CD14-positive monocyte (primary cell): ENCODE data around the gene NRG3. TPM values are rescaled to one million over a fixed set of nuclear protein-coding genes. Genes with fewer than 3 reads are reported as not detected.

Source experiments
- DNase-seq, 3 donors: peaks; one replicate each; pipeline ENCODE4 v3.0.0-alpha.2; 2011 to 2022
- H2AFZ ChIP-seq: 2 replicates; pipeline ENCODE4 v1.6.0; 2012; ENCODE audit warnings: mild to moderate bottlenecking, low read depth, low read length, inconsistent platforms; ENCODE audit not compliant: insufficient read depth, poor library complexity, severe bottlenecking
- H3K27ac ChIP-seq, 2 donors: 1 replicate in 1 of 2; 2 replicates in 1 of 2; pipeline ENCODE4 v1.5.1; 2012 to 2013; ENCODE audit warnings: low read length in 2 of 2, control low read depth in 1 of 2, inconsistent platforms in 1 of 2, low read depth in 1 of 2, mild to moderate bottlenecking in 1 of 2
- H3K27me3 ChIP-seq, 2 donors: one replicate each; pipeline versions ENCODE4 v1.6.0 to v1.6.1; 2011 to 2013; ENCODE audit warnings: low read length in 2 of 2; ENCODE audit not compliant: control insufficient read depth in 2 of 2, insufficient read depth in 2 of 2
- H3K36me3 ChIP-seq, 2 donors: replicated peaks in 1 of 2; 1 replicate in 1 of 2; 2 replicates in 1 of 2; pipeline versions ENCODE4 v1.5.1 to v1.6.1; 2012 to 2013; ENCODE audit warnings: low read length in 2 of 2, control low read depth in 1 of 2, inconsistent platforms in 1 of 2, mild to moderate bottlenecking in 1 of 2; ENCODE audit not compliant: insufficient read depth in 2 of 2, control insufficient read depth in 1 of 2
- H3K4me1 ChIP-seq, 2 donors: 1 replicate in 1 of 2; 2 replicates in 1 of 2; pipeline versions ENCODE4 v1.5.1 to v1.6.1; 2012 to 2013; ENCODE audit warnings: low read length in 2 of 2, control low read depth in 1 of 2, inconsistent platforms in 1 of 2, mild to moderate bottlenecking in 1 of 2, moderate library complexity in 1 of 2; ENCODE audit not compliant: insufficient read depth in 2 of 2, control insufficient read depth in 1 of 2
- H3K4me2 ChIP-seq: replicated peaks from 2 replicates; pipeline ENCODE3; 2012; ENCODE audit warnings: low read length, moderate library complexity, mild to moderate bottlenecking; ENCODE audit not compliant: poor library complexity, severe bottlenecking; ENCODE audit errors: extremely low read depth
- H3K4me3 ChIP-seq, 3 experiments: fragments of 200-600 bp in 1 of 3; sonication (generic) in 1 of 3; replicated peaks in 1 of 3; 1 replicate in 2 of 3; 2 replicates in 1 of 3; pipeline ENCODE4 v1.5.1; 2011 to 2013; ENCODE audit warnings: low read length in 3 of 3, mild to moderate bottlenecking in 3 of 3, control low read depth in 2 of 3, low read depth in 2 of 3, inconsistent platforms in 1 of 3, moderate library complexity in 1 of 3
- H3K79me2 ChIP-seq: 2 replicates; pipeline ENCODE4 v1.6.0; 2012; ENCODE audit warnings: mild to moderate bottlenecking, control low read depth, inconsistent platforms, low read length, moderate library complexity; ENCODE audit not compliant: insufficient read depth
- H3K9ac ChIP-seq: 2 replicates; pipeline ENCODE4 v1.6.0; 2017; ENCODE audit warnings: low read length, mild to moderate bottlenecking; ENCODE audit not compliant: insufficient read depth, poor library complexity, severe bottlenecking
- H3K9me3 ChIP-seq, 2 donors: replicated peaks in 1 of 2; 1 replicate in 1 of 2; 2 replicates in 1 of 2; pipeline versions ENCODE4 v1.5.1 to v1.6.1; 2012 to 2013; ENCODE audit warnings: low read length in 2 of 2, control low read depth in 1 of 2; ENCODE audit not compliant: control insufficient read depth in 1 of 2, insufficient read depth in 1 of 2
- H4K20me1 ChIP-seq: 2 replicates; pipeline ENCODE4 v1.6.0; 2012; ENCODE audit warnings: mild to moderate bottlenecking, low read length, control low read depth, moderate library complexity; ENCODE audit not compliant: insufficient read depth
- H3K27ac Mint-ChIP-seq, 7 donors: one replicate each; pipeline ENCODE4 v1.8.0; 2020; ENCODE audit warnings: mild to moderate bottlenecking in 7 of 7, mixed read lengths in 7 of 7, moderate library complexity in 6 of 7, inconsistent platforms in 2 of 7
- H3K27me3 Mint-ChIP-seq, 3 donors: one replicate each; pipeline ENCODE4 v1.8.0; 2021 to 2022; ENCODE audit warnings: low read depth in 3 of 3, mild to moderate bottlenecking in 3 of 3, mixed read lengths in 3 of 3, moderate library complexity in 3 of 3, inconsistent platforms in 1 of 3
- H3K36me3 Mint-ChIP-seq, 2 donors: one replicate each; pipeline ENCODE4 v1.8.0; 2020; ENCODE audit warnings: mixed read lengths in 2 of 2, inconsistent platforms in 1 of 2, mild to moderate bottlenecking in 1 of 2
- H3K4me1 Mint-ChIP-seq: one replicate; pipeline ENCODE4 v1.8.0; 2020; ENCODE audit warnings: mild to moderate bottlenecking, mixed read lengths
- H3K4me3 Mint-ChIP-seq, 2 donors: one replicate each; pipeline ENCODE4 v1.8.0; 2020; ENCODE audit warnings: mild to moderate bottlenecking in 2 of 2, mixed read lengths in 2 of 2, moderate library complexity in 1 of 2
- H3K9me3 Mint-ChIP-seq, 7 donors: one replicate each; pipeline ENCODE4 v1.8.0; 2020 to 2022; ENCODE audit warnings: mixed read lengths in 7 of 7, mild to moderate bottlenecking in 6 of 7, moderate library complexity in 6 of 7, inconsistent platforms in 2 of 7
- WGBS: methylation state at CpG from one replicate; pipeline ENCODE4 v1.1.5; 2013; ENCODE audit warnings: missing lambda C conversion rate; ENCODE audit not compliant: insufficient coverage; 5-methylcytosine and 5-hydroxymethylcytosine counted together
- intact Hi-C, 2 donors: fragments of 100-400 bp; cut with micrococcal nuclease; formaldehyde crosslinking; loops; one replicate each; pipeline versions ENCODE4 v1.15.0 to v1.15.1; 2023
- polyA plus RNA-seq, 3 donors: library from polyadenylated mRNA; depleted of rRNA in 1 of 3; unstranded in 2 of 3; stranded (reverse) in 1 of 3; fragments of 300-500 nt in 2 of 3; fragments of >200 nt in 1 of 3; fragmentation: Illumina TruSeq in 2 of 3; gene quantifications; 1 replicate in 2 of 3; 2 replicates in 1 of 3; pipeline ENCODE4 v1.2.3, GENCODE V29; 2012 to 2021
- TF ChIP-seq, protein P1 (sequence below): fragments of 200-600 bp; IDR thresholded peaks from one replicate; pipeline ENCODE4 v1.8.0; 2022; ENCODE audit warnings: antibody characterized with exemption, mild to moderate bottlenecking

Gene NRG3
- polyA plus RNA-seq, 3 donors = not detected

DNA sequence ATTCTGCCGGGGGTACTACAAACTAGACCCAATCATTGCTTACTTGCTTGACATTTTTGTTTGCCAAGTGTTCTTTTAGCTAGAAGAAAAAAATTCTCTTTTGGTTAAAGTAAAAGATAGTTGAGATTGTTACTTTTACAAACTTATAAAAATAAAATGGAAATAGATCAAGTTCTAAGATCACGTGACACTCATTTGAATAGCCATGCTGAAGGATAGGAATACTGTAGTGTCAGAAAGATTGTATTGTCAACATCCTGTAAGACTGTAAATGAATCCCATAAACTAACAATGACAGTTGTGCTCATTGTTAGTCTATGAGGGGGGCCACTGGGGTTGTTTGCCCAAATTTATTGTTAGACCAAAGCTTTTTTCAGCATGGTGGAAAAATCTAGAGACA is 10.5 kb downstream of the NRG3 start:
- Histone ChIP-seq H3K27ac (no peak overlapping the region), H3K4me3 (no peak overlapping the region), H3K9me3 (no peaks in the 10 kb centered on the region), H3K9ac (no peak overlapping the region), H3K4me1 (no peaks in the 10 kb centered on the region), H4K20me1 (no peaks in the 10 kb centered on the region), H3K36me3 (no peaks in the 10 kb centered on the region), H3K27me3 (no peaks in the 10 kb centered on the region), H2AFZ (no peak overlapping the region), H3K79me2 (no peaks in the 10 kb centered on the region), H3K4me2 (no peak overlapping the region)
- Mint-ChIP-seq H3K9me3 (peaks cover 0 to 3% (median 0%) of the 10 kb centered on the region in 7 donors), H3K4me3 (no peak overlapping the region), H3K36me3 (no peaks in the 10 kb centered on the region), H3K4me1 (no peaks in the 10 kb centered on the region), H3K27me3 (peaks cover 0 to 3% (median 3%) of the 10 kb centered on the region in 3 donors), H3K27ac (no peak overlapping the region)
- TF ChIP-seq, protein P1, sequence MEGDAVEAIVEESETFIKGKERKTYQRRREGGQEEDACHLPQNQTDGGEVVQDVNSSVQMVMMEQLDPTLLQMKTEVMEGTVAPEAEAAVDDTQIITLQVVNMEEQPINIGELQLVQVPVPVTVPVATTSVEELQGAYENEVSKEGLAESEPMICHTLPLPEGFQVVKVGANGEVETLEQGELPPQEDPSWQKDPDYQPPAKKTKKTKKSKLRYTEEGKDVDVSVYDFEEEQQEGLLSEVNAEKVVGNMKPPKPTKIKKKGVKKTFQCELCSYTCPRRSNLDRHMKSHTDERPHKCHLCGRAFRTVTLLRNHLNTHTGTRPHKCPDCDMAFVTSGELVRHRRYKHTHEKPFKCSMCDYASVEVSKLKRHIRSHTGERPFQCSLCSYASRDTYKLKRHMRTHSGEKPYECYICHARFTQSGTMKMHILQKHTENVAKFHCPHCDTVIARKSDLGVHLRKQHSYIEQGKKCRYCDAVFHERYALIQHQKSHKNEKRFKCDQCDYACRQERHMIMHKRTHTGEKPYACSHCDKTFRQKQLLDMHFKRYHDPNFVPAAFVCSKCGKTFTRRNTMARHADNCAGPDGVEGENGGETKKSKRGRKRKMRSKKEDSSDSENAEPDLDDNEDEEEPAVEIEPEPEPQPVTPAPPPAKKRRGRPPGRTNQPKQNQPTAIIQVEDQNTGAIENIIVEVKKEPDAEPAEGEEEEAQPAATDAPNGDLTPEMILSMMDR = no peak
- DNase-seq = no peak
- intact Hi-C loops = no loop called here
- WGBS = no CpG with 5 or more reads among the region's 2 CpGs

DNA sequence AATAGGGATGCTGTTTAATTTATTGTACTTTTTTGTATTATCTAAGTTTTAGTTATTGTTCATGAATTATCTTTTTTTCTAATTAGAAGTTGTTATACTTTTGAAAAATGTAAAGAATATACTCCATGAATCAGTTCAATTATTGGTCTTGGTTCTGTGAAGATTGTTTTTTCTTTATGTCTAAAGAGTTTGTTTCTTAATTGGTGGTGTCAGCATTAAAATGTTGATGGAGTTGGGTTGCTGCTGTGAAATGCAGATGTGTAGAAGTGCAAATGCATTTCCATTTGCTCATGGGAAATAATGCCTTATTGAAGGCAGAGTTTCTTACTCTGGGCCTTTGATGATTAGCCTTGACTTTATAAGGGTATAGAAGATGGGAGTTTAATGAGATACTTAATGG is 11.9 kb downstream of the NRG3 start:
- Mint-ChIP-seq H3K27me3 (peaks cover 0 to 2% (median 0%) of the 10 kb centered on the region in 3 donors), H3K27ac (no peak overlapping the region), H3K4me3 (no peak overlapping the region), H3K9me3 (peaks cover 0 to 3% (median 0%) of the 10 kb centered on the region in 7 donors), H3K4me1 (no peaks in the 10 kb centered on the region), H3K36me3 (no peaks in the 10 kb centered on the region)
- Histone ChIP-seq H3K9ac (no peak overlapping the region), H3K4me2 (no peak overlapping the region), H3K27ac (no peak overlapping the region), H4K20me1 (no peaks in the 10 kb centered on the region), H3K36me3 (no peaks in the 10 kb centered on the region), H3K27me3 (no peaks in the 10 kb centered on the region), H2AFZ (no peak overlapping the region), H3K4me3 (no peak overlapping the region), H3K9me3 (no peaks in the 10 kb centered on the region), H3K4me1 (no peaks in the 10 kb centered on the region), H3K79me2 (no peaks in the 10 kb centered on the region)
- TF ChIP-seq, protein P1 = no peak
- intact Hi-C loops = no loop called here
- no peak for DNase-seq
